ENCODE data around the gene PDIA5.

- no peak for TF ChIP-seq POLR2AphosphoS5 (IDR thresholded peaks at IDR 0.05; ENCODE audit: low read depth)
- TF ChIP-seq, protein P1, sequence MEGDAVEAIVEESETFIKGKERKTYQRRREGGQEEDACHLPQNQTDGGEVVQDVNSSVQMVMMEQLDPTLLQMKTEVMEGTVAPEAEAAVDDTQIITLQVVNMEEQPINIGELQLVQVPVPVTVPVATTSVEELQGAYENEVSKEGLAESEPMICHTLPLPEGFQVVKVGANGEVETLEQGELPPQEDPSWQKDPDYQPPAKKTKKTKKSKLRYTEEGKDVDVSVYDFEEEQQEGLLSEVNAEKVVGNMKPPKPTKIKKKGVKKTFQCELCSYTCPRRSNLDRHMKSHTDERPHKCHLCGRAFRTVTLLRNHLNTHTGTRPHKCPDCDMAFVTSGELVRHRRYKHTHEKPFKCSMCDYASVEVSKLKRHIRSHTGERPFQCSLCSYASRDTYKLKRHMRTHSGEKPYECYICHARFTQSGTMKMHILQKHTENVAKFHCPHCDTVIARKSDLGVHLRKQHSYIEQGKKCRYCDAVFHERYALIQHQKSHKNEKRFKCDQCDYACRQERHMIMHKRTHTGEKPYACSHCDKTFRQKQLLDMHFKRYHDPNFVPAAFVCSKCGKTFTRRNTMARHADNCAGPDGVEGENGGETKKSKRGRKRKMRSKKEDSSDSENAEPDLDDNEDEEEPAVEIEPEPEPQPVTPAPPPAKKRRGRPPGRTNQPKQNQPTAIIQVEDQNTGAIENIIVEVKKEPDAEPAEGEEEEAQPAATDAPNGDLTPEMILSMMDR (IDR thresholded peaks at IDR 0.05; ENCODE audit: insufficient read depth, low read length), result no peak
Measured at GRCh38 chr3:123044981-123045763, 21.7 kb upstream of the PDIA5 start.
